ENCODE data around the gene SAMD1.

Gene SAMD1

GRCh38 chr19:14090509-14091080 is at the start of gene SAMD1:
TSS of gene SAMD1 (minus strand) at chr19:14090751.
- peak; percentile 91 for DNase-seq (ENCODE audit: low spot score)

- no peak for DNase-seq (ENCODE audit: low spot score)
Measured at GRCh38 chr19:14139944-14140343, 49.4 kb upstream of the SAMD1 start.

- DNase-seq (ENCODE audit: low spot score): no peak
Measured at GRCh38 chr19:14138576-14139265, 48.2 kb upstream of the SAMD1 start.

GRCh38 chr19:14136509-14137281 is 46.1 kb upstream of the SAMD1 start, which contains the start of gene ASF1B:
TSS of gene ASF1B (minus strand) at chr19:14136589. CDS start at chr19:14136456, 133 bp downstream.
- DNase-seq (ENCODE audit: low spot score): peak; percentile 99

GRCh38 chr19:14135985-14136508 is 45.5 kb upstream of the SAMD1 start:
- no peak for DNase-seq (ENCODE audit: low spot score)

- no peak for DNase-seq (ENCODE audit: low spot score)
Measured at GRCh38 chr19:14135355-14135754, 44.8 kb upstream of the SAMD1 start.

- DNase-seq (ENCODE audit: low spot score): no peak
Measured at GRCh38 chr19:14127929-14128509, 37.5 kb upstream of the SAMD1 start.

GRCh38 chr19:14127176-14127575 is 36.6 kb upstream of the SAMD1 start:
- no peak for DNase-seq (ENCODE audit: low spot score)

- no peak for DNase-seq (ENCODE audit: low spot score)
Measured at GRCh38 chr19:14122924-14123323, 32.4 kb upstream of the SAMD1 start.

- no peak for DNase-seq (ENCODE audit: low spot score)
Measured at GRCh38 chr19:14120497-14120780, 29.9 kb upstream of the SAMD1 start.

- no peak for DNase-seq (ENCODE audit: low spot score)
Measured at GRCh38 chr19:14119644-14120496, 29.3 kb upstream of the SAMD1 start.

GRCh38 chr19:14119146-14119545 is 28.6 kb upstream of the SAMD1 start:
- DNase-seq (ENCODE audit: low spot score): no peak

GRCh38 chr19:14118165-14119051 is 27.9 kb upstream of the SAMD1 start:
- peak; percentile 25 for DNase-seq (ENCODE audit: low spot score)

GRCh38 chr19:14117668-14118164 is 27.2 kb upstream of the SAMD1 start, which contains the start of gene PRKACA:
TSS of gene PRKACA (minus strand) at chr19:14117762. CDS start at chr19:14117547, 215 bp downstream.
- DNase-seq (ENCODE audit: low spot score): peak; percentile 99

GRCh38 chr19:14116918-14117578 is 26.5 kb upstream of the SAMD1 start:
- peak; percentile 1 for DNase-seq (ENCODE audit: low spot score)

GRCh38 chr19:14116525-14116917 is 26.0 kb upstream of the SAMD1 start:
- no peak for DNase-seq (ENCODE audit: low spot score)

- no peak for DNase-seq (ENCODE audit: low spot score)
Measured at GRCh38 chr19:14115756-14116155, 25.2 kb upstream of the SAMD1 start.

- peak; percentile 53 for DNase-seq (ENCODE audit: low spot score)
Measured at GRCh38 chr19:14114854-14115253, 24.3 kb upstream of the SAMD1 start.

- DNase-seq (ENCODE audit: low spot score): no peak
Measured at GRCh38 chr19:14114439-14114838, 23.9 kb upstream of the SAMD1 start.
